Smooth muscle cell (in vitro differentiated cells): ENCODE measurements around the gene XPO4. TPM values are rescaled to one million over a fixed set of nuclear protein-coding genes. Genes with fewer than 3 reads are reported as not detected.
"Not testable (repeated sequence)": the region's sequence is repeated elsewhere in the genome, so short reads cannot be mapped to it uniquely, and the experiment has no call there.

ENCODE experiments used
- DNase-seq: peaks from one replicate; lab custom pipeline; 2025; ENCODE audit not compliant: unreplicated experiment; lab: John Stamatoyannopoulos, UW
- H2AFZ ChIP-seq: fragments of 200-600 bp; sonication (generic); 2 replicates; pipeline ENCODE4 v1.6.0; 2016; ENCODE audit warnings: antibody characterized with exemption, low read depth, mild to moderate bottlenecking
- H3F3A ChIP-seq: fragments of 200-600 bp; sonication (generic); 2 replicates; pipeline ENCODE4 v1.6.0; 2017; ENCODE audit warnings: antibody characterized with exemption, low read depth
- H3K27ac ChIP-seq: fragments of 200-600 bp; sonication (generic); 2 replicates; pipeline ENCODE4 v1.5.1; 2016; ENCODE audit warnings: low read depth, mild to moderate bottlenecking
- H3K27me3 ChIP-seq: fragments of 200-600 bp; sonication (generic); 2 replicates; pipeline ENCODE4 v1.6.1; 2016; ENCODE audit warnings: low read depth, mild to moderate bottlenecking
- H3K36me3 ChIP-seq: fragments of 200-600 bp; sonication (generic); 2 replicates; pipeline ENCODE4 v1.5.1; 2016; ENCODE audit warnings: low read depth
- H3K4me1 ChIP-seq: fragments of 200-600 bp; sonication (generic); 2 replicates; pipeline ENCODE4 v1.5.1; 2016; ENCODE audit warnings: low read depth
- H3K4me2 ChIP-seq: fragments of 200-600 bp; sonication (generic); 2 replicates; pipeline ENCODE4 v1.6.0; 2016; ENCODE audit warnings: mild to moderate bottlenecking
- H3K4me3 ChIP-seq: fragments of 200-600 bp; sonication (generic); 2 replicates; pipeline ENCODE4 v1.5.1; 2016; ENCODE audit warnings: mild to moderate bottlenecking
- H3K79me2 ChIP-seq: fragments of 200-600 bp; sonication (generic); 2 replicates; pipeline ENCODE4 v1.6.0; 2016; ENCODE audit warnings: low read depth, mild to moderate bottlenecking
- H3K9ac ChIP-seq: fragments of 200-600 bp; sonication (generic); 2 replicates; pipeline ENCODE4 v1.6.0; 2016; ENCODE audit warnings: low read depth
- H3K9me3 ChIP-seq: fragments of 200-600 bp; sonication (generic); replicated peaks from 2 replicates; pipeline ENCODE4 v1.5.1; 2016; ENCODE audit warnings: low read depth
- H4K20me1 ChIP-seq: fragments of 200-600 bp; sonication (generic); 2 replicates; pipeline ENCODE4 v1.6.0; 2016; ENCODE audit warnings: low read depth
- WGBS: methylation state at CpG from one replicate; pipeline ENCODE4 v1.1.7; 2016; ENCODE audit warnings: low lambda C conversion rate; 5-methylcytosine and 5-hydroxymethylcytosine counted together
- polyA plus RNA-seq: library from polyadenylated mRNA; unstranded; fragments of >200 nt; fragmentation: Nextera tagmentation; extraction: Ambion mirVana; gene quantifications from 2 replicates; pipeline ENCODE4 v1.2.1, GENCODE V29; 2016
- total RNA-seq: library from RNA; depleted of rRNA; stranded (reverse); fragments of >200 nt; gene quantifications from 2 replicates; pipeline ENCODE4 v1.2.3, GENCODE V29; 2014
- TF ChIP-seq, protein P1 (sequence below): fragments of 200-600 bp; sonication (generic); IDR thresholded peaks from 2 replicates; pipeline ENCODE4 v1.5.1; 2017; ENCODE audit warnings: borderline replicate concordance, mild to moderate bottlenecking, antibody characterized with exemption; ENCODE audit not compliant: insufficient read depth, poor library complexity, severe bottlenecking

Gene XPO4
- total and polyA plus RNA-seq, 2 experiments from 2014 or later = 3.3 to 16.2 TPM

GRCh38 chr13:20870829-20871228, 31.7 kb downstream of the XPO4 start:
- TF ChIP-seq, protein P1, sequence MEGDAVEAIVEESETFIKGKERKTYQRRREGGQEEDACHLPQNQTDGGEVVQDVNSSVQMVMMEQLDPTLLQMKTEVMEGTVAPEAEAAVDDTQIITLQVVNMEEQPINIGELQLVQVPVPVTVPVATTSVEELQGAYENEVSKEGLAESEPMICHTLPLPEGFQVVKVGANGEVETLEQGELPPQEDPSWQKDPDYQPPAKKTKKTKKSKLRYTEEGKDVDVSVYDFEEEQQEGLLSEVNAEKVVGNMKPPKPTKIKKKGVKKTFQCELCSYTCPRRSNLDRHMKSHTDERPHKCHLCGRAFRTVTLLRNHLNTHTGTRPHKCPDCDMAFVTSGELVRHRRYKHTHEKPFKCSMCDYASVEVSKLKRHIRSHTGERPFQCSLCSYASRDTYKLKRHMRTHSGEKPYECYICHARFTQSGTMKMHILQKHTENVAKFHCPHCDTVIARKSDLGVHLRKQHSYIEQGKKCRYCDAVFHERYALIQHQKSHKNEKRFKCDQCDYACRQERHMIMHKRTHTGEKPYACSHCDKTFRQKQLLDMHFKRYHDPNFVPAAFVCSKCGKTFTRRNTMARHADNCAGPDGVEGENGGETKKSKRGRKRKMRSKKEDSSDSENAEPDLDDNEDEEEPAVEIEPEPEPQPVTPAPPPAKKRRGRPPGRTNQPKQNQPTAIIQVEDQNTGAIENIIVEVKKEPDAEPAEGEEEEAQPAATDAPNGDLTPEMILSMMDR = no peak
- Histone ChIP-seq H4K20me1 (peaks cover 96% of the 10 kb centered on the region), H3K4me1 (peaks cover 19% of the 10 kb centered on the region), H3K9ac (no peak overlapping the region), H3K4me3 (no peak overlapping the region), H3K27ac (no peak overlapping the region), H3K36me3 (no peaks in the 10 kb centered on the region), H2AFZ (no peak overlapping the region), H3K27me3 (no peaks in the 10 kb centered on the region), H3K9me3 (no peaks in the 10 kb centered on the region), H3K4me2 (no peak overlapping the region), H3F3A (peaks cover 5% of the 10 kb centered on the region), H3K79me2 (peaks cover 80% of the 10 kb centered on the region)
- DNase-seq = no peak
- WGBS = 81% methylated on average over 4 of the region's 4 CpGs

GRCh38 chr13:20869540-20869939, 33.0 kb downstream of the XPO4 start:
- TF ChIP-seq, protein P1 = peak; percentile 29
- H3K27ac ChIP-seq = no peak overlapping the region
- H3K4me2 ChIP-seq = no peak overlapping the region
- peaks cover 5% of the 10 kb centered on the region for H3F3A ChIP-seq
- no peak overlapping the region for H3K4me3 ChIP-seq
- H2AFZ ChIP-seq = no peak overlapping the region
- peaks cover 19% of the 10 kb centered on the region for H3K4me1 ChIP-seq
- DNase-seq = no peak
- H3K36me3 ChIP-seq = no peaks in the 10 kb centered on the region
- no peak overlapping the region for H3K9ac ChIP-seq
- peaks cover 71% of the 10 kb centered on the region for H3K79me2 ChIP-seq
- 83% methylated on average over 2 of the region's 2 CpGs for WGBS
- H3K9me3 ChIP-seq = no peaks in the 10 kb centered on the region
- peaks cover 91% of the 10 kb centered on the region for H4K20me1 ChIP-seq
- H3K27me3 ChIP-seq = no peaks in the 10 kb centered on the region

GRCh38 chr13:20867408-20867807, 35.1 kb downstream of the XPO4 start:
- Histone ChIP-seq H3K4me3 (no peak overlapping the region), H3K9ac (no peak overlapping the region), H3K9me3 (no peaks in the 10 kb centered on the region), H3K36me3 (peaks cover 2% of the 10 kb centered on the region), H3K27ac (no peak overlapping the region), H3K79me2 (peaks cover 65% of the 10 kb centered on the region), H2AFZ (no peak overlapping the region), H3F3A (no peaks in the 10 kb centered on the region), H3K27me3 (no peaks in the 10 kb centered on the region), H3K4me1 (no peaks in the 10 kb centered on the region), H3K4me2 (no peak overlapping the region), H4K20me1 (peaks cover 82% of the 10 kb centered on the region)
- no peak for DNase-seq
- TF ChIP-seq, protein P1 = no peak
- 90% methylated on average over 3 of the region's 3 CpGs for WGBS

DNA sequence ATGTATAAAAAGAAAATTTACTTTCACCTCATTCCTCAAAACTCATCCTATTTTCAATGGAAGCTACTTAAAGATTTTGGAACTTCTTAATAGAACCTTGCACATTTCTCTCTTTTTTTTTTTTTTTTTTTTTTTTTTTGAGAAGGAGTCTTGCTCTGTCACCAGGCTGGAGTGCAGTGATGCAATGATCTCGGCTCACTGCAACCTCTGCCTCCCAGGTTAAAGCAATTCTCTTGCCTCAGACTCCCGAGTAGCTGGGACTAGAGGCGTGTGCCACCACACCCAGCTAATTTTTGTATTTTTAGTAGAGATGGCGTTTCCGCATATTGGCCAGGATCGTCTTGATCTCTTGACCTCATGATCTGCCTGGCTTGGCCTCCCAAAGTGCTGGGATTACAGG, 40.9 kb downstream of the XPO4 start:
- not testable (repeated sequence) for H2AFZ ChIP-seq, H3F3A ChIP-seq, H3K9me3 ChIP-seq, H3K4me3 ChIP-seq, H3K27me3 ChIP-seq, H3K9ac ChIP-seq, DNase-seq, H3K27ac ChIP-seq, H3K4me2 ChIP-seq, H3K4me1 ChIP-seq, H3K36me3 ChIP-seq
- Histone ChIP-seq H3K79me2 (peaks cover 16% of the 10 kb centered on the region), H4K20me1 (peaks cover 26% of the 10 kb centered on the region)
- WGBS = 96% methylated on average over 5 of the region's 6 CpGs
